GM11168 (cell line): ENCODE results near the gene EFCAB14.
"Not testable (repeated sequence)": the region's sequence is repeated elsewhere in the genome, so short reads cannot be mapped to it uniquely, and the experiment has no call there.

Experiments used
- in situ Hi-C: fragments of 300-500 bp; cut with MboI; formaldehyde crosslinking; loops from one replicate; pipeline ENCODE4 v1.12.0; 2022; ENCODE audit warnings: low sequenced_read_pairs; ENCODE audit not compliant: unreplicated experiment

EFCAB14 gene

GRCh38 chr1:46659307-46659870 lies 59.5 kb downstream of the EFCAB14 start:
- in situ Hi-C loops, result no loop called here

DNA sequence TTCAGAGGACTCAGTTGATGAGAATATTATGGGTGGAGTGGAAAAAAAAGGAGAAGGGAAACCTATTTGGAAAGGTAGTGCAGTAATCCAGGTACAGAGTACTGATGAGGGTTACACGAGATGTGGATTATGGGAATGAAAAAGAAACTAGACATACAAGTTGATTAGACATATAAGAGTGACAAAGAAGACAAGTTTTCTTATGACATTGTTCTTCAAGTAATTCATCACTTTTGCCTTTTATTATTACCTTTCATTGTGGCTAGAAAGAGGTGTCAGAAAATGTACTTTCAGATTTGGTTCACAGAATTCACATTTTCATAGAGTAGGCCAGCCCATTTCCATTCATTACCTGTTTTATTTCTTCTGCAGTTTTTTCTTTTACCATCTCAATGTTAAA lies 61.1 kb downstream of the EFCAB14 start:
- in situ Hi-C loops, result no loop called here

DNA sequence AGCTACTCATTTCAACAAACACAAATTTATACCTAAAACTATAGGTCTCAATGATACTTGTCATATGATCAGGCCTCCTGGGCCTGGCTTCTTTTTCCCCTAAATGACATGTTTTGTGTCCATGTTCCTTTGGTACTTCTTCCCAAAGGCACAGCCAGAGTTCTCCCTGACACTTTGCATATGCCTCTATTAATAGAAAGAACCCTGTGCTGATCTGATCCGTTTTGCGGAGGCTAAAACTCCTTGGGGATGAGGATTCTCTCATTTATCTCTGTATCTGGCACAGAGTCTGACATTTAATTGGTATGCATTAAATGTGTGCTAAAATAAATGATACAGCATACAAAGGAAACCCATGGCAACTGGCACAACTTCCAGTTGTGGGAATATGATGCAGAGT lies 62.3 kb downstream of the EFCAB14 start:
- in situ Hi-C loops, result no loop called here

- in situ Hi-C loops, result no loop called here
Measured at GRCh38 chr1:46655848-46656247, 63.1 kb downstream of the EFCAB14 start.

DNA sequence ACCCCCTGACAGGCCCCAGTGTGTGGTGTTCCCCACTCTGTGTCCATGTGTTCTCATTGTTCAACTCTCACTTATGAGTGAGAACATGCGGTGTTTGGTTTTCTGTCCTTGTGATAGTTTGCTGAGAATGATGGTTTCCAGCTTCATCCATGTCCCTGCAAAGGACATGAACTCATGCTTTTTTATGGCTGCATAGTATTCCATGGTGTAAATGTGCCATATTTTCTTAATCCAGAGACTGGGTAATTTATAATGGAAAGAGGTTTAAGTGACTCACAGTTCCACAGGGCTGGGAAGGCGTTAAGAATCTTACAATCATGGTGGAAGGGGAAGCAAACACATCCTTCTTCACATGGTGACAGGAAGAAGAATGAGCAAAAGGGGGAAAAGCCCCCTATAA lies 64.2 kb downstream of the EFCAB14 start:
- in situ Hi-C loops, result not testable (repeated sequence)

DNA sequence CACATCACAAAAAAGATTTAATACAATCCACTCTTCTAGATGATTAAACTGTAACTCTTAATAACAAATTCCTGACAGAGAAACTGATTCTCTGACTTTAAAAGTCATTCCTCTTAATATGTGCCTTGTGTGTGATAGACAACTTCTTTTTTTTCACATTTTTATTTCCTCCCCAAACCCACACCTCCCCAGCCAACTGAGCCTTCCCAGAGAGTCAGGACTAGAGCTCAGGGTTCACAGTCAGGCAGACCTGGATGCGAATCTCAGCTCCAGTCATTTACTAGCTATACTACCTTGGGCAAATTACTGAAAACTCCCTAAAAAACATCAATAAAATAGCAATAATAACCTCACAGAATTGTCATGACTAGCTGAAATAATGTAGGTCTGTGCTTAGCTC lies 64.9 kb downstream of the EFCAB14 start:
- in situ Hi-C loops, result no loop called here

DNA sequence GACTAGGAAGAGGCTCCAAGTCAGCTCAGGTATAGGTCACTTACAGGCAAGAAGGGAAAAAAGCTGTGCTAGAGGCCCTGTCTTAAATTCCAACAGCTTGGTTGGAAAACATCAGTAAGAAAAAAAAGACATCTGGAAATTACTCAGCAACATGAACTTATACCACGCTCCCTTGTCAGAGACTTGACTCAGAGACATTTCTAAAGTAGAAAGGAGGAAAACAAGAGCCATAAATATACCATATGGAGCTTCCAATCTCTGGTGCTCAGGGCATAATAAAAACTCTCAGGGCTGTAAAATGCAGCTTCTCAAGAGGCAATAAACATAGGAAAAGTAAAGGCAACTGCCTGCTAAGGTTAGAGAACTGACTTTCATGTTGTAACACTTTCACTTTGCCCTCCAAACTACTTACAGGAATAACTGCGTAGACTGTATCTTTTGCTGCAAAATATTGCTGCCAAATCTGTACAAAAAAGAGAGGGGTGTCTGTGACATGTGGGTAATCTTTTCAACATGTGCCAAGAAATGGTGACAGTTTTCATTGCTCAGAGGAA lies 65.4 kb downstream of the EFCAB14 start:
- in situ Hi-C loops, result no loop called here

- in situ Hi-C loops, result no loop called here
Measured at GRCh38 chr1:46652321-46653100, 66.4 kb downstream of the EFCAB14 start.

- in situ Hi-C loops, result not testable (repeated sequence)
Measured at GRCh38 chr1:46651152-46651551, 67.8 kb downstream of the EFCAB14 start.

DNA sequence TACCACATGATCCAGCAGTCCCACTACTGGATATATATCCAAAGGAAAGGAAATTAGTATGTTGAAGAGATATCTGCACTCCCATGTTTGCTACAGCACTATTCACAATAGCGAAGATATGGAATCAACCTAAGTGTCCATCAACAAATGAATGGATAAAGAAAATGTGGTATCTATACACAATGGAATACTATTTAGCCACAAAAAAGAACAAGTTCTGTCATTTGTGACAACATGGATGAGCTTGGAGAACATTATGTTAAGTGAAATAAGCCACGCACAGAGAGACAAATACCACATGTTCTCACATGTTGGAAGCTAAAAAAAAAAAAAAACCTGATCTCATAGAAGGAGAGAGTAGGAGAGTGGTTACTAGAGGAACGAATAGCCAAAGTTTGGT lies 68.4 kb downstream of the EFCAB14 start:
- in situ Hi-C loops, result no loop called here

GRCh38 chr1:46649764-46650163 lies 69.2 kb downstream of the EFCAB14 start:
- in situ Hi-C loops, result no loop called here

- in situ Hi-C loops, result no loop called here
Measured at GRCh38 chr1:46647611-46648010, 71.3 kb downstream of the EFCAB14 start.

DNA sequence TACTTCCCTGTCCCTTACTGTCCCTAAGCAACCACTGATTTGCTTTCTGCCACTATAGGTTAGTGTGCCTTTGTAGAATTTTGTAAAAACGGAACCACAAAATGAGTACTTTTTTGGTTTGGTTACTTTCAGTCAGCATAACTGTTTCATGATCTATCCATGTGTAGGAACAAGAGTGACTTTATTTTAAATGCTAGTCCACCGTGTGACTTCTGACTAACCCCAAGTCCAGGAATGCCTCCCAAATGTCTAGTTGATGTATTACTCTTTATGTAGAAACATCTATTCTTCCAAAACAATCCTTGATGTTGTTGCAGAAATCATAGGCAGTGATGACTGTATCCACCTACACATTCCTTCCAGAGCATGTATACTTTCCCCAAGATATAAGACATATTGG lies 72.1 kb downstream of the EFCAB14 start:
- in situ Hi-C loops, result no loop called here

- in situ Hi-C loops, result no loop called here
Measured at GRCh38 chr1:46646331-46646730, 72.6 kb downstream of the EFCAB14 start.

DNA sequence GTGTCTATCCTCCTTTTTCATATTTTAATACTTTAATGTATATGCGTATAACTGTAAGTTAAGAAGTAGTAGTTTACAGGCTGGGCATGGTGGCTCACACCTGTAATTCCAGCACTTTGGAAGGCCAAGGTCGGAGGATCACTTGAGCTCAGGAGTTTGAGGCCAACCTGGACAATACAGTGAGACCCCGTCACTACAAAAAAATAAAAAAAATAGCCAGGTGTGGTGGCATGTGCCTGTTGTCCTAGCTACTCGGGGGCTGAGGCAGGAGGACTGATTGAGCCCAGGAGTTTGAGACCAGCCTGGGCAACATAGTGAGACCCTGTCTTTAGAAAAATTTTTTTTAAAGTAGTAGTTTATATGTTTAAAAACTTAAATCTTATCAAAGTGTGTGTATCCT lies 73.1 kb downstream of the EFCAB14 start:
- in situ Hi-C loops, result no loop called here

- in situ Hi-C loops, result no loop called here
Measured at GRCh38 chr1:46643368-46643775, 75.5 kb downstream of the EFCAB14 start.

GRCh38 chr1:46642115-46642680 lies 76.7 kb downstream of the EFCAB14 start:
- in situ Hi-C loops, result no loop called here

- in situ Hi-C loops, result no loop called here
Measured at GRCh38 chr1:46639547-46639946, 79.4 kb downstream of the EFCAB14 start.

GRCh38 chr1:46638921-46639320 lies 80.0 kb downstream of the EFCAB14 start:
- in situ Hi-C loops, result no loop called here

GRCh38 chr1:46637444-46638083 lies 81.3 kb downstream of the EFCAB14 start:
- in situ Hi-C loops, result no loop called here

DNA sequence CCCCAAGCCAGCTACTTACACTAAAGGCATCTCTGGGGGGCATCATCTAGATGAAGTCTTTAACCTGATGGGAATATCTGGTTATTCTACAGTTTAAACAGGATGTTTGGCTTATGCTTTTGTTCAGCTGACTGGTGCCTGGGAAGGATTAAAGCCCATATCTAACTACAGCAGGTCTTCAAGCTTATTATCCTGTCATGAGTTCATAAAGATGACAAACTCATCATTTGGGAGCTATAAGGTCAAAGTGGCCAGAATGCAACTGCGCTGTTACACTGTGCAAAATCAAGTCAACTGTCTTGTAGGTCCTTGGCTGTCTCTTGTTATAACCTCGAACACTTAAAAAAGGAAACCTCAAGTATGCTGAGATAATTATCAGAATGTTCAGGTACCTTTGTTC lies 83.7 kb downstream of the EFCAB14 start:
- in situ Hi-C loops, result no loop called here
